PFSK-1 (cell line): ENCODE measurements around the gene ALKAL2.

ENCODE experiments used
- FOXP2 ChIP-seq: optimal IDR thresholded peaks from 2 replicates; pipeline ENCODE3; 2011; ENCODE audit warnings: borderline replicate concordance, control low read depth, inconsistent platforms; ENCODE audit not compliant: insufficient read depth; ENCODE audit errors: extremely low read length, extremely low read depth
- POLR2AphosphoS5 ChIP-seq: IDR thresholded peaks from 2 replicates; pipeline ENCODE4 v1.6.1; 2012; ENCODE audit warnings: low read depth, mild to moderate bottlenecking, control low read depth, low read length, moderate library complexity
- SIN3A ChIP-seq: IDR thresholded peaks from 2 replicates; pipeline ENCODE4 v1.6.1; 2012; ENCODE audit warnings: mild to moderate bottlenecking, low read length, moderate library complexity, borderline replicate concordance; ENCODE audit not compliant: insufficient read depth
- TAF1 ChIP-seq: IDR thresholded peaks from 2 replicates; pipeline ENCODE4 v1.6.1; 2012; ENCODE audit warnings: low read length, control low read depth, borderline replicate concordance; ENCODE audit not compliant: insufficient read depth
- TF ChIP-seq, protein P1 (sequence below), 2 experiments: IDR thresholded peaks; 2 replicates each; pipeline versions ENCODE4 v1.6.1 to v1.8.0; 2011 to 2012; ENCODE audit warnings: low read depth in 2 of 2, low read length in 2 of 2, control low read depth in 1 of 2, inconsistent platforms in 1 of 2, mild to moderate bottlenecking in 1 of 2, moderate library complexity in 1 of 2; ENCODE audit not compliant: insufficient read depth in 1 of 2

ALKAL2 gene

GRCh38 chr2:249538-250042 is 38.3 kb downstream of the ALKAL2 start:
- TF ChIP-seq FOXP2, result no peak
- TF ChIP-seq POLR2AphosphoS5, result no peak

DNA sequence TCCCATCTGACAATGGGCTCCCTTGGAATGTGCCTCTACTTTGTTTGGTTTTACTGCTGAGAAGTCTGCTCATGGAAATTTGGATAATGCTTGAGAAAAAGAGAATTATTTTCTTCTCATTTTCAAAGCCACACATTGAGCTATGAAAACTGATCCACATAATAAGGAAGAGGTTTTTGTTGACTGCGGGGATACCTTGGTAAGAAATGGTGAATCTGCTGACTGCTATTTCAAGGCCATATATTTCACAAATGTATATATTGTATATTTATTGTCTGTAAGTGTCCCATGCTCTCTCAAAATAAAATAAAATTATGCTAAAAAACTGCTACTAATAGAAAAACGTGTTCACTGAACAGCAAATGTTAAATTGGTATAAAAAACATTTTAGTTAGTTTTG is 39.2 kb downstream of the ALKAL2 start:
- no peak for TF ChIP-seq TAF1
- TF ChIP-seq, protein P1, sequence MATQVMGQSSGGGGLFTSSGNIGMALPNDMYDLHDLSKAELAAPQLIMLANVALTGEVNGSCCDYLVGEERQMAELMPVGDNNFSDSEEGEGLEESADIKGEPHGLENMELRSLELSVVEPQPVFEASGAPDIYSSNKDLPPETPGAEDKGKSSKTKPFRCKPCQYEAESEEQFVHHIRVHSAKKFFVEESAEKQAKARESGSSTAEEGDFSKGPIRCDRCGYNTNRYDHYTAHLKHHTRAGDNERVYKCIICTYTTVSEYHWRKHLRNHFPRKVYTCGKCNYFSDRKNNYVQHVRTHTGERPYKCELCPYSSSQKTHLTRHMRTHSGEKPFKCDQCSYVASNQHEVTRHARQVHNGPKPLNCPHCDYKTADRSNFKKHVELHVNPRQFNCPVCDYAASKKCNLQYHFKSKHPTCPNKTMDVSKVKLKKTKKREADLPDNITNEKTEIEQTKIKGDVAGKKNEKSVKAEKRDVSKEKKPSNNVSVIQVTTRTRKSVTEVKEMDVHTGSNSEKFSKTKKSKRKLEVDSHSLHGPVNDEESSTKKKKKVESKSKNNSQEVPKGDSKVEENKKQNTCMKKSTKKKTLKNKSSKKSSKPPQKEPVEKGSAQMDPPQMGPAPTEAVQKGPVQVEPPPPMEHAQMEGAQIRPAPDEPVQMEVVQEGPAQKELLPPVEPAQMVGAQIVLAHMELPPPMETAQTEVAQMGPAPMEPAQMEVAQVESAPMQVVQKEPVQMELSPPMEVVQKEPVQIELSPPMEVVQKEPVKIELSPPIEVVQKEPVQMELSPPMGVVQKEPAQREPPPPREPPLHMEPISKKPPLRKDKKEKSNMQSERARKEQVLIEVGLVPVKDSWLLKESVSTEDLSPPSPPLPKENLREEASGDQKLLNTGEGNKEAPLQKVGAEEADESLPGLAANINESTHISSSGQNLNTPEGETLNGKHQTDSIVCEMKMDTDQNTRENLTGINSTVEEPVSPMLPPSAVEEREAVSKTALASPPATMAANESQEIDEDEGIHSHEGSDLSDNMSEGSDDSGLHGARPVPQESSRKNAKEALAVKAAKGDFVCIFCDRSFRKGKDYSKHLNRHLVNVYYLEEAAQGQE (IDR thresholded peaks at IDR 0.05; ENCODE audit: insufficient read depth in 1 of 2, low read depth in 2 of 2, low read length in 2 of 2), result no peak
- no peak for TF ChIP-seq FOXP2
- TF ChIP-seq POLR2AphosphoS5, result no peak
- no peak for TF ChIP-seq SIN3A

DNA sequence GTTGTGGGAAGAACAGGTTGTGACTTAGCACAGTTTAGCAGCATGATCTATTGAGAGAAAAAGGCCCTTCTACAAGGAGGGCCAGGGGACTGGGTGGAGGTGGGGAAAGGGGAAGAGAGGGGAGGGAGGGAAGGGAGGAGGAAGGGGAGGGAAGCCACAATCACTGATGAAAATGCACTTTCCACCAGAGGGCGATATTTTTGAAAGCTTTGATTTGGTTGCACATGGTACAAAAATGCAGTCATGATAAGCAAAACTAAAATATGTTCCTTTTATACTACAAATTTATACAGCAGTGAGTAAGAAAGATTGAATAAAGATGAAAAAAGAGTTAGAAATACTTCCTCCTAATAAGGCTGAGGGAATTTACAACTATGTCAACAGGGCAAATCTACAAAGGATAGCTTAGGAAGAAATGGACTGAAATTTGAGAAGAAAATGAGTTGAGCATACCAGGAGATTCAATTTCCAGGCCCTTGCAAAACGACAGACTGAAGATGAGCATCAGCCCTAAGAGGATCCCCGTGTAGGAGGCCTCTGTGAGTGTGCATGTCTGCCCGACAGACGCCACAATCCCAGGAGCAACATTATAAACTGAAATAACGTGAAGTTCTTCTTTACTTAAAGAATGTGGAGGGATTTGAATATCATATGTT is 41.3 kb downstream of the ALKAL2 start:
- TF ChIP-seq TAF1 (no peak), POLR2AphosphoS5 (no peak), SIN3A (no peak), FOXP2 (no peak)
- TF ChIP-seq, protein P1 (IDR thresholded peaks at IDR 0.05; ENCODE audit: insufficient read depth in 1 of 2, low read depth in 2 of 2, low read length in 2 of 2), result no peak

DNA sequence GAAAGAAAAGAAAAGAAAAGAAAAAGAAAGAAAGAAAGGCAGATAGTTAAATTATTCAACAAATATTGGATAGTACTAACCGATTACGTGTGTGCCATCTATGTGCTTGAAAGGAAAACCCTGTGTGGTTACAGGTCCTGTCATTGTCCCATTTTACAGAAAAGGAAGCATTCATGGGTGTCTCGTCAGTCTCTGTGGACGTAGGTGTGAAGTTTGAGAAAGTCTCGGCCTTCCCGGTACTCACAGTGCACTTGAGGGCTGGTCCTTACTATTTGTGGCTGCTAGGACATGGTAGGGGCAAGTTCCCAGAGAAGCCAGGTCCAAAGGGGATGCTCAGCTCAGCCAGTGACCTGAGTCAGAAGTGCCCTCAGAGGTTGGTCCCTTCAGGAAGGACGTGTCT is 43.3 kb downstream of the ALKAL2 start:
- TF ChIP-seq POLR2AphosphoS5, result no peak
- TF ChIP-seq SIN3A, result no peak
- TF ChIP-seq TAF1, result no peak
- TF ChIP-seq, protein P1 (IDR thresholded peaks at IDR 0.05; ENCODE audit: insufficient read depth in 1 of 2, low read depth in 2 of 2, low read length in 2 of 2), result no peak
- TF ChIP-seq FOXP2, result no peak

GRCh38 chr2:238869-239268 is 49.0 kb downstream of the ALKAL2 start:
- no peak for TF ChIP-seq FOXP2
- TF ChIP-seq, protein P1 (IDR thresholded peaks at IDR 0.05; ENCODE audit: insufficient read depth in 1 of 2, low read depth in 2 of 2, low read length in 2 of 2), result no peak
- TF ChIP-seq POLR2AphosphoS5, result no peak
- TF ChIP-seq SIN3A, result no peak
- no peak for TF ChIP-seq TAF1
